ENCODE results near the gene IGSF6.
"Not testable (repeated sequence)": the region's sequence is repeated elsewhere in the genome, so short reads cannot be mapped to it uniquely, and the experiment has no call there.

The IGSF6 gene

DNA sequence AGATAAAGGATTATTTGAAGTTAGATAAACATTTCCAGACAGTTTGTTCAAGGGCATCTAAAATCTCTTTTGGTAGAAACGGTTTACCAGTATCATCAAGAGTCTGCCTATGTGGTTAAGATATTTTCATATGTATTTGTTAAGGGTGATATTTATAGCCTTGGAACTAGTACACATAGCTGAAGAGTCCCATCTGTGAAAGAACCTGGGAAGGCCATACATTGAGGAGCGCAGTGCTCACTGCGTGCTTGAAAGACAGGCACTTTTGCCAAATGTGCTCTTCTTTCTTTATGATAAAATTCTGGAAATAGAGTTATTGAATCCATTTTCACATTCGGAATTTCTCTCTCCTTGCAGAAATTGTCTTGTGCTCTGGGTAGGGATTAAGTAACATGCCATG lies 7.7 kb downstream of the IGSF6 start:
- H3K4me3 ChIP-seq (ENCODE audit: insufficient read depth, low read depth, low read length): no peak overlapping the region
- 97 to 99% methylated on average over 4 of the region's 4 CpGs for WGBS, 2 experiments
- H3K27me3 ChIP-seq (ENCODE audit: control insufficient read depth, insufficient read depth, low read length, poor library complexity, severe bottlenecking): no peaks in the 10 kb centered on the region
- H3K4me1 ChIP-seq (ENCODE audit: control insufficient read depth, insufficient read depth, low read length): no peaks in the 10 kb centered on the region
- no peaks in the 10 kb centered on the region for H3K36me3 ChIP-seq (ENCODE audit: control insufficient read depth, insufficient read depth, low read length)
- H3K9me3 ChIP-seq (ENCODE audit: control insufficient read depth, low read length): no peaks in the 10 kb centered on the region
- H3K27ac ChIP-seq (ENCODE audit: insufficient read depth, low read depth, low read length, poor library complexity, severe bottlenecking): no peak overlapping the region

DNA sequence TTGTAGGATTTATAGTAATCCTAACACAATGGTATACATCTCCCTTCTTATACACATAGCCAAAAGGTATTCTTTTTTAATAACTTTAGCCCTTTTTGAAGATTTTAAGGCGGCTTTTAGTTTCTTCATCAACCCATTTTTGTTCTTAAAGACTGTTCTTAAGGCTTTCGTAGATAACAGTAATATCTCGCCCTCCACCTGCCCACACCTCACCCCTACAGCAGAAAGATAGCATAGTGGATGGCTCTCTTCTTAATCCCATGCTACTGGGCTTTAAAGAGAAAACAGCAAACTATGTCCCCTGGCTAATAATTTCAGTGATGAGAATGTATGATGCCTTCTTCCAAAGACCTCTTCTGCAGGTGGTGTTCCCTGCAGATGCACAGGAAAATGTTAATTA lies 8.6 kb downstream of the IGSF6 start:
- Histone ChIP-seq H3K27ac (ENCODE audit: insufficient read depth, low read depth, low read length, poor library complexity, severe bottlenecking) (no peak overlapping the region), H3K4me3 (ENCODE audit: insufficient read depth, low read depth, low read length) (no peak overlapping the region), H3K9me3 (ENCODE audit: control insufficient read depth, low read length) (no peaks in the 10 kb centered on the region), H3K4me1 (ENCODE audit: control insufficient read depth, insufficient read depth, low read length) (no peaks in the 10 kb centered on the region), H3K36me3 (ENCODE audit: control insufficient read depth, insufficient read depth, low read length) (no peaks in the 10 kb centered on the region), H3K27me3 (ENCODE audit: control insufficient read depth, insufficient read depth, low read length, poor library complexity, severe bottlenecking) (no peaks in the 10 kb centered on the region)
- 92 to 97% methylated on average over 3 of the region's 3 CpGs for WGBS, 2 experiments

DNA sequence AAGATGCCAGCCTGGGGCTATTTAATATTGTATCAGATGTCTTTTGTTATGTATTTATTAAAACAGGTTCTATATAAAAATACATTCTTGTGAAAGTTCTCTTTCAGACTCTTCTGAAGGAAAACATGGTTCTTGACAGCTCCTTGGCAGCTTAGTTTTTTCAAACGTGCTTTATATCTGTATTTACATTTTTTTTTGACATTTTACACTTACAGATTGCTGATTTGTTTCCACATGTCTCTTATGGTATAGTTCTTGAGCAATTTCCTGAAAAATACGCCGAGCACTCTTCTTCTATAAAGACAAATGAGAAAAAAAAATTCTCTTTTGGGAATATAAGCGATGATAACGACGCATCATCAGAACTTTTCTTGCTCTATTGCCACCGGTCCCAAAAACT lies 9.5 kb downstream of the IGSF6 start:
- no peak overlapping the region for H3K4me3 ChIP-seq (ENCODE audit: insufficient read depth, low read depth, low read length)
- no peaks in the 10 kb centered on the region for H3K36me3 ChIP-seq (ENCODE audit: control insufficient read depth, insufficient read depth, low read length)
- 91 to 96% methylated on average over 6 to 7 of the region's 7 CpGs for WGBS, 2 experiments

DNA sequence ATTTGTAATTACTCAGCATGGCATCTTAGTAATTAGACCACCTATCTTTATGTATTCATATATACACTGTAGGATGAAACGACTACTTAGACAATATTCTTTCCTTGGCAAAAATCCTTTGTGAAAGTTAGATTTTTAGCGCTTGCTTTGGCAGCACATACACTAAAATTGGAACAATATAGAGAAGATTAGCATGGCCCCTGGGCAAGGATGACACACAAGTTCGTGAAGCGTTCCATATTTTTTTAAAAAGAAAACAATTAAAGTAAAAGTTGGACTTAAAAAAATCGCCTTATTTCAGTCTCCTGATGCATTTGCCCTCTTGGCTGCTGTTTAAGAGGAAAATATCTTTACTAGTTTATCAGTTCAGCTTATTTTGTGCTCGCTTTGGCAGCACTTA lies 10.5 kb downstream of the IGSF6 start:
- no peaks in the 10 kb centered on the region for H3K4me1 ChIP-seq (ENCODE audit: control insufficient read depth, insufficient read depth, low read length)
- H3K36me3 ChIP-seq (ENCODE audit: control insufficient read depth, insufficient read depth, low read length): no peaks in the 10 kb centered on the region
- no peaks in the 10 kb centered on the region for H3K9me3 ChIP-seq (ENCODE audit: control insufficient read depth, low read length)
- H3K27ac ChIP-seq (ENCODE audit: insufficient read depth, low read depth, low read length, poor library complexity, severe bottlenecking): no peak overlapping the region
- no peak overlapping the region for H3K4me3 ChIP-seq (ENCODE audit: insufficient read depth, low read depth, low read length)
- 95 to 100% methylated on average over 5 to 6 of the region's 6 CpGs for WGBS, 2 experiments
- no peaks in the 10 kb centered on the region for H3K27me3 ChIP-seq (ENCODE audit: control insufficient read depth, insufficient read depth, low read length, poor library complexity, severe bottlenecking)

More for the DNA sequence above, 9.5 kb downstream of the IGSF6 start:
- no peak overlapping the region for H3K27ac ChIP-seq (ENCODE audit: insufficient read depth, low read depth, low read length, poor library complexity, severe bottlenecking)
- H3K27me3 ChIP-seq (ENCODE audit: control insufficient read depth, insufficient read depth, low read length, poor library complexity, severe bottlenecking): no peaks in the 10 kb centered on the region
- no peaks in the 10 kb centered on the region for H3K4me1 ChIP-seq (ENCODE audit: control insufficient read depth, insufficient read depth, low read length)
- no peaks in the 10 kb centered on the region for H3K9me3 ChIP-seq (ENCODE audit: control insufficient read depth, low read length)

DNA sequence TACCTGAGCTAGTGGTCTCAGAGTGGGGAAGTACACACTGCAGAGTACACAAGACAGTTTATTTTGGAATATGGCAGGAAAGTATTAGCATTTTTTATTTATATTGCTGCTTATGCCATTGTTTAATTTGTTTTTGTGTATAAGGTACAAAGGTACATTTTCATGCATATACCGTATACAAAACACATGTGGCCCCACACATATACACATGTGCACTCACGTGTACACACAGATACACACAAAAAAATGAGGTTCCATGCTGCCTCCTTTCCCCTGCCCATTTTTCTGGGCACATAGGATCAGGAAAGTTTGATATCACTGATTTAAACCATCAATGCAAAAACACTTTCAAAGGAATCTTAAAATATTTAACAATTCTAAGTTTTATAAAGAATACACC lies 12.9 kb downstream of the IGSF6 start:
- Histone ChIP-seq H3K4me1 (ENCODE audit: control insufficient read depth, insufficient read depth, low read length) (no peaks in the 10 kb centered on the region), H3K27ac (ENCODE audit: insufficient read depth, low read depth, low read length, poor library complexity, severe bottlenecking) (no peak overlapping the region), H3K27me3 (ENCODE audit: control insufficient read depth, insufficient read depth, low read length, poor library complexity, severe bottlenecking) (no peaks in the 10 kb centered on the region), H3K4me3 (ENCODE audit: insufficient read depth, low read depth, low read length) (no peak overlapping the region), H3K9me3 (ENCODE audit: control insufficient read depth, low read length) (no peaks in the 10 kb centered on the region), H3K36me3 (ENCODE audit: control insufficient read depth, insufficient read depth, low read length) (no peaks in the 10 kb centered on the region)
- 96 to 100% methylated on average over 2 of the region's 2 CpGs for WGBS, 2 experiments

DNA sequence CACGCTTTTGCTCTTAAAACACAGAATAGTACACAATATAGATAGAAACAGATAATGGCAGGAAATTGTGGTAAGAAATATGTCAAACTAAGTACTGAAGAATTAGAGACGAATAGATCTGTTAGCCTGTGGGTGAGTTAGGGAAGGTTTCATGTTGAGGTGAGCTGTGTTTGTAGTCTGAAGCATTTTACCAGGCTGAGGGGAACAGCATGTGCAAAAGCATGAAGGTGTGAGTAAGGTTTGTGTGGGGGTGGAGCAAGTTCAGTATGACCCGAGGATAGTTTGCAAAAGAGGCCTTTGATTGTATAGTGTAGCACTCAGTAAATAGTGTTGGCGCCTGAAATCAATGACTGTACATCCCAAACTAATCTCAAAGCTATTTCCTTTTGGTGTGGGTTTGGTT lies 13.8 kb downstream of the IGSF6 start:
- Histone ChIP-seq H3K4me1 (ENCODE audit: control insufficient read depth, insufficient read depth, low read length) (no peaks in the 10 kb centered on the region), H3K4me3 (ENCODE audit: insufficient read depth, low read depth, low read length) (no peak overlapping the region), H3K36me3 (ENCODE audit: control insufficient read depth, insufficient read depth, low read length) (no peaks in the 10 kb centered on the region), H3K9me3 (ENCODE audit: control insufficient read depth, low read length) (no peaks in the 10 kb centered on the region), H3K27me3 (ENCODE audit: control insufficient read depth, insufficient read depth, low read length, poor library complexity, severe bottlenecking) (no peaks in the 10 kb centered on the region), H3K27ac (ENCODE audit: insufficient read depth, low read depth, low read length, poor library complexity, severe bottlenecking) (no peak overlapping the region)
- 78 to 92% methylated on average over 2 to 4 of the region's 4 CpGs for WGBS, 2 experiments

DNA sequence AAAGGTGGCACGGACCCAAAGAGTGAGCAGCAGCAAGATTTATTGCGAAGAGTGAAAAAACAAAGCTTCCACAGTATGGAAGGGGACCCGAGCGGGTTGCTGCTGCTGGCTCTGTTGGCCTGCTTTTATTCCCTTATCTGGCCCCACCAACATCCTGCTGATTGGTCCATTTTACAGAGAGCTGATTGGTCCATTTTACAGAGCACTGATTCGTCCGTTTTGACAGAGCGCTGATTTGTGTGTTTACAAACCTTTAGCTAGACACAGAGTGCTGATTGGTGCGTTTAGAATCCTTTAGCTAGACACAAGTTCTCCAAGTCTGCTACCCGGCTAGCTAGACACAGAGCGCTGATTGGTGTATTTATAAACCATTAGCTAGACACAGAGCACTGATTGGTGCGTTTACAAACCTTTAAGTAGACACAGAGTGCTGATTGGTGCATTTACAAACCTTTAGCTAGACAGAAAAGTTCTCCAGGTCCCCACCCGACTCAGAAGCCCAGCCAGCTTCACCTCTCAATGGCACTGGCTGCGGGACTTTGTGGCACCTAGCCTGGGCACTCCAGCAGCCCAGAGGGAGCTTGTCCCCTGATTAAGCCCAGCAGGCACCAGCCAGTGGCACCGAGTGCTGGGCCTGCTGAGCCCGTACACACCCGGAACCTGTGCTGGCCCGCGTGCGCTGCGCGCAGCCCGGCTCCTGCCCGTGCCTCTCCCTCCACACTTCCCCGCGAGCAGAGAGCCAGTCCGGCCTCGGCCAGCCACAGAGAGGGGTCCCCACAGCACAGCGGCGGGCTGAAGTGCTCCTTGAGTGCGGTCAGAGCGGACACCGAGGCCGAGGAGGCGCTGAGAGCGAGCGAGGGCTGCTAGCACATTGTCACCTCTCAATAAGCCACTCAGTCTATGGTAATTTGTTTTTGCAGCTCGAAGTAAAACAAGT lies 15.1 kb downstream of the IGSF6 start:
- Histone ChIP-seq H3K27me3 (ENCODE audit: control insufficient read depth, insufficient read depth, low read length, poor library complexity, severe bottlenecking) (no peaks in the 10 kb centered on the region), H3K4me1 (ENCODE audit: control insufficient read depth, insufficient read depth, low read length) (no peaks in the 10 kb centered on the region), H3K4me3 (ENCODE audit: insufficient read depth, low read depth, low read length) (no peak overlapping the region), H3K36me3 (ENCODE audit: control insufficient read depth, insufficient read depth, low read length) (no peaks in the 10 kb centered on the region), H3K9me3 (ENCODE audit: control insufficient read depth, low read length) (no peaks in the 10 kb centered on the region), H3K27ac (ENCODE audit: insufficient read depth, low read depth, low read length, poor library complexity, severe bottlenecking) (no peak overlapping the region)
- WGBS, 2 experiments: 95% methylated on average over 36 to 37 of the region's 37 CpGs

DNA sequence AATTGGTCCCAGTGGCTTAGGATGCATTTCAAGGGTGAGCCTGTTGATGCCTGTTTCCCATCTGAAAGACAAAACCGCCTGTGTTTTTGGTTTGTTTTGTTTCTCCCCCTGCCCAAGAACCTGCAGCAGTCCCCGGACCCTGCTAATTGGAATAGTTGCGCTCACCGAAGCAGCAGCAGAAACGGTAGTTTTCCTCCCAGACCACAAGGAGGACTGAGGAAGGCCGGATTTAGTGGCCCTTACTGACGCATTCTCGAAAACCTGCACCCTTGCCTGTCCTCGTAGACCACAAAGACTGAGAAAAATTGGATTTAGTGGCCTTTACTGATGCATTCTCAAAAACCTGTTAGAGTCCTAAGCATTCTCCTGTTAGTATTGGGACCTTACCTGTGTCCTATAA lies 16.7 kb downstream of the IGSF6 start:
- H3K36me3 ChIP-seq (ENCODE audit: control insufficient read depth, insufficient read depth, low read length); H3K9me3 ChIP-seq (ENCODE audit: control insufficient read depth, low read length); H3K4me1 ChIP-seq (ENCODE audit: control insufficient read depth, insufficient read depth, low read length); H3K27ac ChIP-seq (ENCODE audit: insufficient read depth, low read depth, low read length, poor library complexity, severe bottlenecking); H3K4me3 ChIP-seq (ENCODE audit: insufficient read depth, low read depth, low read length); H3K27me3 ChIP-seq (ENCODE audit: control insufficient read depth, insufficient read depth, low read length, poor library complexity, severe bottlenecking): not testable (repeated sequence)
- WGBS, 2 experiments: 83% methylated on average over 9 of the region's 9 CpGs

DNA sequence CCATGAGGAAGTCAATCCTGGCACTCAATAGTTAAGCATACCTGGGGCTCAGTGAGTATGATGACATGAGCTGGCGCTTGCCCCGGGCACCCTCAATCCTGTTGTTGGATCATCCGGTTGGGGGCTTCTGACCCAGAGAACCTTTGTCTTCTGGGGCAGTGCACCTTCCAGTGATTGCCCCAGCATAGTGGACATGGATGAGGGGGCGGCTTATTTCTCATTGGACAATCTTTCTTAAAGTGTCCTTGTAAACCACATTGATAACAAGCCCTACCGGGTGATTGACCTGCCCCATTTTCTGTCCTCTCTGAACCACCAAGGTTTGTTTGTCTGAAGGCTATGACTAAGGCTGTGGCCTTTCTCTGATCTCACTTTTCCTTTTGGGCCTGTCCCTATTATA lies 18.2 kb downstream of the IGSF6 start:
- no peak overlapping the region for H3K27ac ChIP-seq (ENCODE audit: insufficient read depth, low read depth, low read length, poor library complexity, severe bottlenecking)
- H3K4me1 ChIP-seq (ENCODE audit: control insufficient read depth, insufficient read depth, low read length): no peaks in the 10 kb centered on the region
- H3K9me3 ChIP-seq (ENCODE audit: control insufficient read depth, low read length): no peaks in the 10 kb centered on the region
- WGBS, 2 experiments: 94 to 99% methylated on average over 5 of the region's 5 CpGs
- H3K4me3 ChIP-seq (ENCODE audit: insufficient read depth, low read depth, low read length): no peak overlapping the region
- H3K36me3 ChIP-seq (ENCODE audit: control insufficient read depth, insufficient read depth, low read length): peaks cover 4% of the 10 kb centered on the region
- H3K27me3 ChIP-seq (ENCODE audit: control insufficient read depth, insufficient read depth, low read length, poor library complexity, severe bottlenecking): no peaks in the 10 kb centered on the region

DNA sequence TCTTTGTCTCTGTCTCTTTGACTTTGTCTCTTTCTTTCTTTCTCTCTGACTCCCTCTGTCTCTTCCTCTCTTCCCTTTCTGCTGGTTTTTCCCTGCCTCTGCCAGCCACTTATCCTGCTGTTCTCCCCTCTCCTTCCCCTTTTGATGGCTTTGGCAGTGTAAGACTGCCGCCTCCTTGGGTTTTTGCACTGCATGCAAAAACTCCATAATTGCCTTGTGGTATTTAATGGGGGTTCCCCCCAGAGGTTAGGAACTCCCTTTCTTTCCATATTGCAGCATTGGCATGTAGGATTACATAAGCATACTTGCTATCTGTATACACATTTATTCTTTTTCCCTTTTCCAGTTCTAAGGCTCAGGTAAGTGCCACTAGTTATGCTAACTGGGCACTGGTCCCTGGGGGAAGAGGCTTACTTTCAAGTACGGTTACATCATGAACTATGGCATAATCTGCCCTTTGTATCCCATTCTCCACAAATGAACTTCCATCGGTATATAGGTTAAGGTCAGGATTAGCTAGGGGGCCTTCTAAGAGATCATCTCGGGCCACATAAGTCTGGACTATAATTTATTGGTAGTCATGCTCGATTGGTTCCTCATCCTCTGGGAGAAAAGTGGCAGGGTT lies 20.3 kb downstream of the IGSF6 start:
- H3K4me3 ChIP-seq (ENCODE audit: insufficient read depth, low read depth, low read length); H3K9me3 ChIP-seq (ENCODE audit: control insufficient read depth, low read length); H3K27ac ChIP-seq (ENCODE audit: insufficient read depth, low read depth, low read length, poor library complexity, severe bottlenecking); H3K27me3 ChIP-seq (ENCODE audit: control insufficient read depth, insufficient read depth, low read length, poor library complexity, severe bottlenecking); H3K4me1 ChIP-seq (ENCODE audit: control insufficient read depth, insufficient read depth, low read length): not testable (repeated sequence)
- 96 to 98% methylated on average over 5 of the region's 5 CpGs for WGBS, 2 experiments
- H3K36me3 ChIP-seq (ENCODE audit: control insufficient read depth, insufficient read depth, low read length): peaks cover 20% of the 10 kb centered on the region
